Cardiac fibroblast (primary cell): ENCODE data around the gene MCOLN1.
"Not testable (repeated sequence)": the region's sequence is repeated elsewhere in the genome, so short reads cannot be mapped to it uniquely, and the experiment has no call there.

Experiments used
- DNase-seq, 2 donors: peaks; one replicate each; pipeline versions ENCODE4 v3.0.0 to v3.0.0-alpha.2; 2010; ENCODE audit warnings: low read depth in 2 of 2
- H3K4me3 ChIP-seq, 2 donors: replicated peaks in 1 of 2; 1 replicate in 1 of 2; 2 replicates in 1 of 2; pipeline ENCODE4 v1.5.1; 2011; ENCODE audit warnings: low read depth in 2 of 2, low read length in 2 of 2, mild to moderate bottlenecking in 2 of 2, moderate library complexity in 1 of 2
- TF ChIP-seq, protein P1 (sequence below): IDR thresholded peaks from one replicate; pipeline ENCODE4 v1.5.1; 2011; ENCODE audit warnings: low read depth, mild to moderate bottlenecking, low read length, inconsistent platforms

Gene MCOLN1

DNA sequence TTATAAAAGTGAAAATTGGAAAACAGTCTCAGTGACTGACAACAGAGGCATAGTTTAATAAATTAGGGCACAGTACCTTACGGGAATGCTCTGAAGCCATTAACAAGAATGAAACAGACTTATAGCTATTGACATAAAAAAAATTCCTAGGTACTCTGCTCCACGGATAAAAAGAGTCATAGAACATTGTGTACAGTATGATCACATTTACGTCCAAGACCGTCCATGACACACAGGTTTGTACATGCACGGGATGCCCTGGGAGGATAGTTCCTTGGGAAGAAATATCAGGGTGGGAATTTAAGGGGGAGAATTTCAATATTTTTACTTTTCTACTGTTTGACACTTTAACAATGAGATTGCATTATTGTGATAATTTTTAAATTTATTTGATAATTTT, 48.3 kb downstream of the MCOLN1 start:
- no peak overlapping the region for H3K4me3 ChIP-seq
- DNase-seq, result no peak
- TF ChIP-seq, protein P1, sequence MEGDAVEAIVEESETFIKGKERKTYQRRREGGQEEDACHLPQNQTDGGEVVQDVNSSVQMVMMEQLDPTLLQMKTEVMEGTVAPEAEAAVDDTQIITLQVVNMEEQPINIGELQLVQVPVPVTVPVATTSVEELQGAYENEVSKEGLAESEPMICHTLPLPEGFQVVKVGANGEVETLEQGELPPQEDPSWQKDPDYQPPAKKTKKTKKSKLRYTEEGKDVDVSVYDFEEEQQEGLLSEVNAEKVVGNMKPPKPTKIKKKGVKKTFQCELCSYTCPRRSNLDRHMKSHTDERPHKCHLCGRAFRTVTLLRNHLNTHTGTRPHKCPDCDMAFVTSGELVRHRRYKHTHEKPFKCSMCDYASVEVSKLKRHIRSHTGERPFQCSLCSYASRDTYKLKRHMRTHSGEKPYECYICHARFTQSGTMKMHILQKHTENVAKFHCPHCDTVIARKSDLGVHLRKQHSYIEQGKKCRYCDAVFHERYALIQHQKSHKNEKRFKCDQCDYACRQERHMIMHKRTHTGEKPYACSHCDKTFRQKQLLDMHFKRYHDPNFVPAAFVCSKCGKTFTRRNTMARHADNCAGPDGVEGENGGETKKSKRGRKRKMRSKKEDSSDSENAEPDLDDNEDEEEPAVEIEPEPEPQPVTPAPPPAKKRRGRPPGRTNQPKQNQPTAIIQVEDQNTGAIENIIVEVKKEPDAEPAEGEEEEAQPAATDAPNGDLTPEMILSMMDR, result no peak

DNA sequence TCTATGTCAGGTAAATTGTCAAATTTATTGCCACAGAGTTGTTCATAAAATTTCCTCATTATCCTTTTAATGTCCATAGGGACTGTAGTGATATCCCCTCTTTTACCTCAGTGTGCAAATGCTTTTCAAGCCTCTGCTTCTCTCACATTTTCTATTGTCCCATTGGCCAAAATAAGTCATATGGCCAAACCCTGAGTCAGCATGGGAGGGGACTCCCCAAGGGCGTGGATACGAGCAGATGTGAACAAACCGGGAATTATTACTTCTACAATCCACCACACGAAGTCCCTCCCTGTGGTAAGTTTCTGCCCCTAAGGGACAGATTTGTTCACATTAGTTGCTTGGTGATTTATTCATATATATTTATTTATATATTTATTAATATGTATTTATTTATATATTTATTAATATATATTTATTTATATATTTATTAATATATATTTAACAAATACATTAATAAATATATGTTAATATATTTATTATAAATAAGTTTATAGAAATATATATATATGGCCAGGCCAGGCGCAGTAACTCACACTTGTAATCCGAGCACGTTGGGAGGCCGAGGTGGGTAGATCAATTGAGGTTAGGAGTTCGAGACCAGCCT, 53.1 kb downstream of the MCOLN1 start:
- TF ChIP-seq, protein P1, result no peak
- peak in 1 of 2 donors; percentile 20 for DNase-seq

DNA sequence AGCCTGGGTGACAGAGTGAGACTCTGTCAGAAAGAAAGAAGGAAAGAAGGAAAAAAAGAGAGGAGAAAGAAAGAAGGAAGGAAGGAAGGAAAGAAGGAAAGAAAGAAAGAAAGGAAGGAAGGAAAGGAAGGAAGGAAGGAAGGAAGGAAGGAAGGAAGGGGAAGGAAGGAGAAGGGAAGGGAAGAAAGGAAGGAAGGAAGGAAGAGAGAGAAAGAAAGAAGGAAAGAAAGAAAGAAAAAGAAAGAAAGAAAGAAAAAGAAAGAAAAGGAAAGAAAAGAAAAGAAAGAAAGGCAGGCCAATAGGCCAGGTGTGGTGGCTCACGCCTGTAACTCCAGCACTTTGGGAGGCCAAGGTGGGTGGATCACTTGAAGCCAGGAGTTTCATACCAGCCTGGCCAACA, 55.0 kb downstream of the MCOLN1 start:
- not testable (repeated sequence) for DNase-seq, H3K4me3 ChIP-seq

More for the DNA sequence above, 53.1 kb downstream of the MCOLN1 start:
- H3K4me3 ChIP-seq, result no peak overlapping the region

DNA sequence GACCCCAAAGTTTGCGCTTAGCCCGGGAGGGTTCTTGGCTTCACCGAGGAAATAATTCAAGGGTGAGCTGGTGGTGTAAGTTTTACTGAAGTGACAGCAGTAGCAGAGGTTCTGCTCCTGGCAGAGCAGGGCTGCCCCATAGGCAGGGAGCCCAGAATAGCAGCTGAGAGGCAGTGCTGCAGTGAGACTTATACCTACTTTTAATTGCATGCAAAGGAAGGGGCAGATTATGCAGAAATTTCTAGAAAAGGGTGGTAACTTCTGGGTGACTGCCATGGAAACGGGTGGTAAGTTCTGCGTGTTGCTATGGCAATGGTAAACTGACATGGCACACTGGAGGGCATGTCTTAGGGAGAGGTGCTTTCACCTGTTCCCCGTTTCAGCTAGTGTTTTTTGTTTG, 55.7 kb downstream of the MCOLN1 start:
- DNase-seq, result no peak
- no peak overlapping the region for H3K4me3 ChIP-seq
- TF ChIP-seq, protein P1, result no peak

DNA sequence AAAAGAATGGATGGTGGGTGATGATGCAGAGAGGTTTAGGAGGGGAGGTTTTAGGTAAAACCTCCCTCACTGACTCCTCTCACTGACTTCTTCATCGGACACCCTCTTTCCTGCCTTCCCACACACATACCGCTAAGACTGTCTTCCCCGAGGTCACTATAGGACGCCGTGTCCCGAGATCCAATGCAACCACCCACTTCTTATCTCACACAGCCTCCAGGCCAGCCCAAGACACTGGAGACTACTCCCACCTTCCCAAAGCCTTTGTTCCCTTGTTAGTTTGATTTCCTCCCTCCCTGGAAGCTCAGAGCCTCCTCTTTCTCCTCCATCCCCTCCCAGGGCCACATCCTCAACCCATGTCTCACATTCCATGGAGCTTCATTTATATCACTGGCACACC, 56.8 kb downstream of the MCOLN1 start:
- DNase-seq, result no peak
- TF ChIP-seq, protein P1, result no peak
- no peak overlapping the region for H3K4me3 ChIP-seq

DNA sequence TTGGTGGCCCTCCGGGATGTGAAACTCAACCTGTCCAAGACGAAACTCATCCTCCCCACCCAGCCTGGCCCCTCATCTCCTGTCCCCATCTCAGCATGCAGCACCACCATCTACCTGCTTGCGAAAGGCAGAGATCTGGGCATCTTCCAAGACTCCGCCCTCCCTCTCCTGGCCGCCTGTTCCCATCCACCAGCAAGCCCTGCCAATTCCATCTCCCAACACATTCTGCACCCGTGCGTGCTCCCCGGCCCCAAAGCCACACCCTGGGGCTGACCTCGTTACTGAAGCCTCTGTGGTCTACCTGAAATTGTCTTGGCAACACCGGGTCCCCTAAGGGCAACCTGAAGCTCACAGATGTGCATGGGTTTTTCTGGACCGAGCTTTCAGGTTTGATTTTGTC, 60.0 kb downstream of the MCOLN1 start:
- TF ChIP-seq, protein P1, result no peak

More for the DNA sequence above, 60.0 kb downstream of the MCOLN1 start:
- DNase-seq, result no peak
- H3K4me3 ChIP-seq, result no peak overlapping the region
